GM23248 (cell line): Measurements from ENCODE around the gene APLP2. TPM values are rescaled to one million over a fixed set of nuclear protein-coding genes. Genes with fewer than 3 reads are reported as not detected.
A peak's percentile ranks its signal among the peaks of the same experiment; 100 is the strongest.

ENCODE experiments used
- DNase-seq: peaks from one replicate; pipeline ENCODE4 v3.0.0-alpha.2; 2015
- H2AFZ ChIP-seq: fragments of 200-600 bp; sonication (generic); 2 replicates; pipeline ENCODE4 v1.6.1; 2016; ENCODE audit warnings: antibody characterized with exemption
- H3F3A ChIP-seq: fragments of 200-600 bp; sonication (generic); 2 replicates; pipeline ENCODE4 v1.6.1; 2016; ENCODE audit warnings: mild to moderate bottlenecking, antibody characterized with exemption, mixed run types; ENCODE audit not compliant: insufficient read depth
- H3K27ac ChIP-seq: fragments of 200-600 bp; sonication (generic); 2 replicates; pipeline ENCODE4 v1.5.1; 2016; ENCODE audit warnings: mild to moderate bottlenecking
- H3K27me3 ChIP-seq: fragments of 200-600 bp; sonication (generic); replicated peaks from 2 replicates; pipeline ENCODE4 v1.6.1; 2016; ENCODE audit warnings: mild to moderate bottlenecking; ENCODE audit not compliant: insufficient read depth
- H3K36me3 ChIP-seq: fragments of 200-600 bp; sonication (generic); 2 replicates; pipeline ENCODE4 v1.6.1; 2016; ENCODE audit warnings: low read depth, mild to moderate bottlenecking
- H3K4me1 ChIP-seq: fragments of 200-600 bp; sonication (generic); 2 replicates; pipeline ENCODE4 v1.6.1; 2016; ENCODE audit warnings: mild to moderate bottlenecking; ENCODE audit not compliant: insufficient read depth
- H3K4me2 ChIP-seq: fragments of 200-600 bp; sonication (generic); one replicate; pipeline ENCODE4 v1.6.1; 2016; ENCODE audit warnings: mild to moderate bottlenecking; ENCODE audit not compliant: unreplicated experiment
- H3K4me3 ChIP-seq: fragments of 200-600 bp; sonication (generic); 2 replicates; pipeline ENCODE4 v1.5.1; 2016; ENCODE audit warnings: mild to moderate bottlenecking
- H3K79me2 ChIP-seq: fragments of 200-600 bp; sonication (generic); 2 replicates; pipeline ENCODE4 v1.6.1; 2016; ENCODE audit warnings: mild to moderate bottlenecking; ENCODE audit not compliant: insufficient read depth
- H3K9ac ChIP-seq: fragments of 200-600 bp; sonication (generic); 2 replicates; pipeline ENCODE4 v1.6.1; 2016; ENCODE audit warnings: mild to moderate bottlenecking
- H3K9me2 ChIP-seq: fragments of 200-600 bp; sonication (generic); 2 replicates; pipeline ENCODE4 v1.6.1; 2016; ENCODE audit warnings: mixed run types, mild to moderate bottlenecking, moderate library complexity; ENCODE audit not compliant: insufficient read depth
- H3K9me3 ChIP-seq: fragments of 200-600 bp; sonication (generic); one replicate; pipeline ENCODE4 v1.6.1; 2017; ENCODE audit warnings: low read depth
- H4K20me1 ChIP-seq: fragments of 200-600 bp; sonication (generic); 2 replicates; pipeline ENCODE4 v1.6.0; 2016; ENCODE audit not compliant: insufficient read depth
- EZH2 ChIP-seq: fragments of 200-600 bp; sonication (generic); IDR thresholded peaks from 2 replicates; pipeline ENCODE4 v1.6.1; 2018; ENCODE audit warnings: antibody characterized with exemption, mild to moderate bottlenecking; ENCODE audit not compliant: insufficient read depth, poor library complexity, severe bottlenecking
- EZH2phosphoT487 ChIP-seq: fragments of 200-600 bp; sonication (generic); IDR thresholded peaks from 2 replicates; pipeline ENCODE4 v1.6.1; 2018; ENCODE audit warnings: antibody characterized with exemption, moderate library complexity, mild to moderate bottlenecking, low read depth; ENCODE audit not compliant: insufficient read depth
- WGBS, 2 experiments: methylation state at CpG; one replicate each; pipeline ENCODE4 v1.1.6; 2015 to 2017; ENCODE audit warnings: low lambda C conversion rate in 2 of 2, low coverage in 1 of 2; ENCODE audit errors: missing lambda C conversion rate in 2 of 2; 5-methylcytosine and 5-hydroxymethylcytosine counted together
- in situ Hi-C: fragments of 300-500 bp; cut with MboI; formaldehyde crosslinking; loops from 2 replicates; pipeline ENCODE4 v1.15.0; 2020
- polyA plus RNA-seq: library from polyadenylated mRNA; unstranded; fragments of >200 nt; fragmentation: Nextera tagmentation; extraction: Ambion mirVana; gene quantifications from 2 replicates; pipeline ENCODE4 v1.2.1, GENCODE V29; 2016
- total RNA-seq: library from RNA; depleted of rRNA; stranded (reverse); fragments of >200 nt; shearing (Covaris generic); gene quantifications from 2 replicates; pipeline ENCODE4 v1.2.3, GENCODE V29; 2014

Gene APLP2
- total and polyA plus RNA-seq, 2 experiments from 2014 or later = 377 to 390 TPM

GRCh38 chr11:130180491-130180890, 110.8 kb downstream of the APLP2 start:
- H3K36me3 ChIP-seq = no peaks in the 10 kb centered on the region
- H3K9me2 ChIP-seq = no peaks in the 10 kb centered on the region
- no peak overlapping the region for H3K4me3 ChIP-seq
- no peaks in the 10 kb centered on the region for H4K20me1 ChIP-seq
- H3K27ac ChIP-seq = no peak overlapping the region
- no peaks in the 10 kb centered on the region; the same call in 1 of the 2 replicates for H3F3A ChIP-seq
- H3K4me2 ChIP-seq = no peak overlapping the region
- peaks cover 9% of the 10 kb centered on the region for H3K4me1 ChIP-seq
- H3K27me3 ChIP-seq = peaks cover 9% of the 10 kb centered on the region
- peak; percentile 71 for DNase-seq
- H3K9ac ChIP-seq = no peak overlapping the region
- no peaks in the 10 kb centered on the region for H3K79me2 ChIP-seq
- in situ Hi-C loops = no loop called here
- H2AFZ ChIP-seq = no peak overlapping the region
- TF ChIP-seq EZH2 = no peak
- TF ChIP-seq EZH2phosphoT487 = no peak
- WGBS, 2 experiments = 59 to 72% methylated on average over 4 of the region's 4 CpGs
- H3K9me3 ChIP-seq = no peaks in the 10 kb centered on the region

- H3K9me2 ChIP-seq = no peaks in the 10 kb centered on the region
- H2AFZ ChIP-seq = no peak overlapping the region
- WGBS, 2 experiments = 75 to 80% methylated on average over 8 of the region's 8 CpGs
- no peaks in the 10 kb centered on the region for H3K9me3 ChIP-seq
- no peak overlapping the region for H3K27ac ChIP-seq
- H3F3A ChIP-seq = no peaks in the 10 kb centered on the region; the same call in 1 of the 2 replicates
- H3K36me3 ChIP-seq = no peaks in the 10 kb centered on the region
- H3K4me1 ChIP-seq = peaks cover 9% of the 10 kb centered on the region
- no peaks in the 10 kb centered on the region for H3K79me2 ChIP-seq
- H3K4me2 ChIP-seq = no peak overlapping the region
- H3K27me3 ChIP-seq = peaks cover 9% of the 10 kb centered on the region
- in situ Hi-C loops = no loop called here
- TF ChIP-seq EZH2phosphoT487 = no peak
- TF ChIP-seq EZH2 = no peak
- no peak overlapping the region for H3K4me3 ChIP-seq
- no peak for DNase-seq
- no peaks in the 10 kb centered on the region for H4K20me1 ChIP-seq
- H3K9ac ChIP-seq = no peak overlapping the region
Measured at GRCh38 chr11:130180896-130181294, 111.2 kb downstream of the APLP2 start.

GRCh38 chr11:130181295-130182272, 111.9 kb downstream of the APLP2 start:
- Histone ChIP-seq H3K27ac (no peak overlapping the region), H3K79me2 (no peaks in the 10 kb centered on the region), H3K9me3 (no peaks in the 10 kb centered on the region), H4K20me1 (no peaks in the 10 kb centered on the region), H3K4me3 (no peak overlapping the region), H3K4me1 (peaks cover 9% of the 10 kb centered on the region), H3K9me2 (no peaks in the 10 kb centered on the region), H2AFZ (no peak overlapping the region), H3F3A (no peaks in the 10 kb centered on the region; the same call in 1 of the 2 replicates), H3K4me2 (peak overlapping the region; percentile 61), H3K9ac (no peak overlapping the region), H3K36me3 (no peaks in the 10 kb centered on the region), H3K27me3 (peaks cover 9% of the 10 kb centered on the region)
- WGBS, 2 experiments = 50 to 53% methylated on average over 11 of the region's 11 CpGs
- in situ Hi-C loops = no loop called here
- DNase-seq = peak; percentile 95
- TF ChIP-seq EZH2 (no peak), EZH2phosphoT487 (no peak)

- Histone ChIP-seq H3K9me2 (no peaks in the 10 kb centered on the region), H3K27me3 (peaks cover 9% of the 10 kb centered on the region), H3K4me3 (no peak overlapping the region), H2AFZ (no peak overlapping the region), H3K9me3 (no peaks in the 10 kb centered on the region), H3F3A (no peaks in the 10 kb centered on the region; the same call in 1 of the 2 replicates), H3K4me1 (peaks cover 9% of the 10 kb centered on the region), H3K36me3 (no peaks in the 10 kb centered on the region), H3K4me2 (no peak overlapping the region), H3K9ac (no peak overlapping the region), H3K27ac (no peak overlapping the region), H3K79me2 (no peaks in the 10 kb centered on the region), H4K20me1 (no peaks in the 10 kb centered on the region)
- DNase-seq = no peak
- in situ Hi-C loops = no loop called here
- 45% methylated on average over 11 of the region's 11 CpGs for WGBS, 2 experiments
- TF ChIP-seq EZH2phosphoT487 (no peak), EZH2 (no peak)
Measured at GRCh38 chr11:130183878-130184610, 114.3 kb downstream of the APLP2 start.
